Large intestine (tissue), 3 donors: ENCODE results near the gene TRIM40. TPM values are rescaled to one million over a fixed set of nuclear protein-coding genes. Genes with fewer than 3 reads are reported as not detected.
"Not testable (repeated sequence)": the region's sequence is repeated elsewhere in the genome, so short reads cannot be mapped to it uniquely, and the experiment has no call there.

Source experiments
- DNase-seq, 2 donors: peaks; one replicate each; pipeline versions ENCODE4 v3.0.0 to v3.0.0-alpha.2; 2013
- H3K27ac ChIP-seq: one replicate; pipeline ENCODE4 v1.5.1; 2013; ENCODE audit warnings: low read length
- H3K27me3 ChIP-seq: 2 replicates; pipeline ENCODE4 v1.6.1; 2013; ENCODE audit warnings: low read length; ENCODE audit not compliant: control insufficient read depth, insufficient read depth
- H3K36me3 ChIP-seq: 2 replicates; pipeline ENCODE4 v1.6.1; 2013; ENCODE audit warnings: low read length; ENCODE audit not compliant: control insufficient read depth, insufficient read depth
- H3K4me1 ChIP-seq: one replicate; pipeline ENCODE4 v1.6.1; 2013; ENCODE audit warnings: low read length; ENCODE audit not compliant: control insufficient read depth, insufficient read depth
- H3K4me3 ChIP-seq: one replicate; pipeline ENCODE4 v1.5.1; 2013; ENCODE audit warnings: low read length
- H3K9me3 ChIP-seq: one replicate; pipeline ENCODE4 v1.6.1; 2013; ENCODE audit warnings: mild to moderate bottlenecking, low read depth, low read length, moderate library complexity; ENCODE audit not compliant: control insufficient read depth
- WGBS: methylation state at CpG from one replicate; pipeline ENCODE4 v1.1.5; 2013; ENCODE audit warnings: low lambda C conversion rate; ENCODE audit not compliant: insufficient coverage; 5-methylcytosine and 5-hydroxymethylcytosine counted together
- polyA plus RNA-seq: library from polyadenylated mRNA; unstranded; fragments of 120-200 nt; gene quantifications from one replicate; pipeline ENCODE4 v1.2.1, GENCODE V29; 2013

Gene TRIM40
- polyA plus RNA-seq, 1 donor = 6.6 TPM

- DNase-seq = peak; percentile 70 to 78
- H3K27me3 ChIP-seq = peaks cover 6% of the 10 kb centered on the region
- peaks cover 29% of the 10 kb centered on the region for H3K4me1 ChIP-seq
- no peaks in the 10 kb centered on the region for H3K36me3 ChIP-seq
- H3K27ac ChIP-seq = peak within 1 kb of the TSS; percentile 82
- 54% methylated on average over 2 of the region's 3 CpGs for WGBS
- H3K4me3 ChIP-seq = peak within 1 kb of the TSS; percentile 32
- H3K9me3 ChIP-seq = no peaks in the 10 kb centered on the region
Measured at GRCh38 chr6:30113003-30113759, 22.8 kb upstream of the TRIM40 start, which contains the start of gene TRIM31. Gene TRIM31 (minus strand): TSS chr6:30113090. CDS start chr6:30112805, 285 bp downstream.

GRCh38 chr6:30113841-30114240, 22.1 kb upstream of the TRIM40 start:
- Histone ChIP-seq H3K4me3 (no peak overlapping the region), H3K27ac (peak overlapping the region; percentile 82), H3K4me1 (peaks cover 35% of the 10 kb centered on the region), H3K27me3 (peaks cover 6% of the 10 kb centered on the region), H3K9me3 (no peaks in the 10 kb centered on the region), H3K36me3 (no peaks in the 10 kb centered on the region)
- peak in 1 of 2 donors; percentile 60 for DNase-seq
- WGBS = 29% methylated on average over 1 of the region's 1 CpG

- Histone ChIP-seq H3K4me3 (no peak overlapping the region), H3K4me1 (peaks cover 45% of the 10 kb centered on the region), H3K9me3 (no peaks in the 10 kb centered on the region), H3K27me3 (no peaks in the 10 kb centered on the region), H3K36me3 (no peaks in the 10 kb centered on the region), H3K27ac (no peak overlapping the region)
- DNase-seq = no peak
- 42% methylated on average over 2 of the region's 6 CpGs for WGBS
Measured at GRCh38 chr6:30116724-30117123, 19.2 kb upstream of the TRIM40 start.

GRCh38 chr6:30118691-30119090, 17.2 kb upstream of the TRIM40 start:
- not testable (repeated sequence) for H3K36me3 ChIP-seq, H3K27me3 ChIP-seq, H3K4me3 ChIP-seq, H3K9me3 ChIP-seq, DNase-seq
- peaks cover 38% of the 10 kb centered on the region for H3K4me1 ChIP-seq
- H3K27ac ChIP-seq = peak overlapping the region; percentile 43
- 67% methylated on average over 1 of the region's 5 CpGs for WGBS

- no peaks in the 10 kb centered on the region for H3K36me3 ChIP-seq
- H3K4me1 ChIP-seq = peaks cover 37% of the 10 kb centered on the region
- H3K4me3 ChIP-seq = no peak overlapping the region
- H3K27me3 ChIP-seq = no peaks in the 10 kb centered on the region
- no CpG with 5 or more reads among the region's 10 CpGs for WGBS
- no peaks in the 10 kb centered on the region for H3K9me3 ChIP-seq
- H3K27ac ChIP-seq = peak overlapping the region; percentile 63
- DNase-seq = peak in 1 of 2 donors; percentile 6
Measured at GRCh38 chr6:30121446-30122366, 14.2 kb upstream of the TRIM40 start.

GRCh38 chr6:30122515-30122914, 13.4 kb upstream of the TRIM40 start:
- peaks cover 37% of the 10 kb centered on the region for H3K4me1 ChIP-seq
- H3K27me3 ChIP-seq = peaks cover 3% of the 10 kb centered on the region
- no peaks in the 10 kb centered on the region for H3K9me3 ChIP-seq
- WGBS = no CpG with 5 or more reads among the region's 2 CpGs
- DNase-seq = peak in 1 of 2 donors; percentile 66
- H3K4me3 ChIP-seq = no peak overlapping the region
- H3K27ac ChIP-seq = peak overlapping the region; percentile 63
- H3K36me3 ChIP-seq = no peaks in the 10 kb centered on the region

- Histone ChIP-seq H3K9me3 (no peaks in the 10 kb centered on the region), H3K4me1 (peaks cover 40% of the 10 kb centered on the region), H3K4me3 (peak overlapping the region; percentile 8), H3K36me3 (no peaks in the 10 kb centered on the region), H3K27ac (no peak overlapping the region), H3K27me3 (peaks cover 14% of the 10 kb centered on the region)
- WGBS = no CpG with 5 or more reads among the region's 50 CpGs
- DNase-seq = no peak
Measured at GRCh38 chr6:30127238-30128093, 8.5 kb upstream of the TRIM40 start.

GRCh38 chr6:30129265-30130178, 6.4 kb upstream of the TRIM40 start:
- 74% methylated on average over 3 of the region's 10 CpGs for WGBS
- peaks cover 14% of the 10 kb centered on the region for H3K27me3 ChIP-seq
- DNase-seq = peak in 1 of 2 donors; percentile 76

GRCh38 chr6:30130179-30130679, 5.7 kb upstream of the TRIM40 start:
- Histone ChIP-seq H3K36me3 (no peaks in the 10 kb centered on the region), H3K4me3 (no peak overlapping the region), H3K27me3 (peaks cover 14% of the 10 kb centered on the region), H3K9me3 (no peaks in the 10 kb centered on the region), H3K27ac (peak overlapping the region; percentile 52), H3K4me1 (peaks cover 32% of the 10 kb centered on the region)
- WGBS = no CpG with 5 or more reads among the region's 4 CpGs
- no peak for DNase-seq

More at GRCh38 chr6:30129265-30130178, 6.4 kb upstream of the TRIM40 start:
- Histone ChIP-seq H3K4me1 (peaks cover 28% of the 10 kb centered on the region), H3K9me3 (no peaks in the 10 kb centered on the region), H3K27ac (peak overlapping the region; percentile 52), H3K4me3 (no peak overlapping the region), H3K36me3 (no peaks in the 10 kb centered on the region)
